LoVo (cell line): ENCODE data around the gene TEKT4.
"Not testable (repeated sequence)": the region's sequence is repeated elsewhere in the genome, so short reads cannot be mapped to it uniquely, and the experiment has no call there.

Source experiments
- DNase-seq: peaks from one replicate; pipeline ENCODE4 v3.0.0-alpha.2; 2016; ENCODE audit warnings: low spot score

Gene TEKT4

GRCh38 chr2:94875820-94876522, 4.7 kb downstream of the TEKT4 start:
- DNase-seq = no peak

- no peak for DNase-seq
These were observed 5.3 kb downstream of the TEKT4 start for GRCh38 chr2:94876523-94876863.

DNA sequence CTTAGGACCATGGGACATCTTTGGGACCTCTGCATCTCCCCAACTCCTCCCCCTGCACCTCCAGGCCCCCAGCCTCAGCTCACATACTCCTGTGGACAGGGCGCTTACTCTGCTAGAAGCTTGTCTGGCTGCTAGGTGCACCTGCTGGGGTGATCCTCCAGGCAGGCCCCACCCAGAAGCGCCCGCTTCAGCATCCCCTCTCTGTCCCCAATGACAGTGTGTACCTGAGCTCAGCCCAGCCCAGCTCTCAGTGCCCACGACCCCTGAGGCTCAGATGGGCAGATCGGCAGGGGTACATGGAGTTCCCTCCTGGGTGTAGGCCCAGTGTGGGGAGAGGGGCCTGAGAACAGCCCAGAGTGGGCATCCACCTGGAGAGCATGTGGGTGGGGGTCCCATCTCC, 5.9 kb downstream of the TEKT4 start:
- DNase-seq = no peak

GRCh38 chr2:94878575-94878974, 7.3 kb downstream of the TEKT4 start:
- DNase-seq = not testable (repeated sequence)

DNA sequence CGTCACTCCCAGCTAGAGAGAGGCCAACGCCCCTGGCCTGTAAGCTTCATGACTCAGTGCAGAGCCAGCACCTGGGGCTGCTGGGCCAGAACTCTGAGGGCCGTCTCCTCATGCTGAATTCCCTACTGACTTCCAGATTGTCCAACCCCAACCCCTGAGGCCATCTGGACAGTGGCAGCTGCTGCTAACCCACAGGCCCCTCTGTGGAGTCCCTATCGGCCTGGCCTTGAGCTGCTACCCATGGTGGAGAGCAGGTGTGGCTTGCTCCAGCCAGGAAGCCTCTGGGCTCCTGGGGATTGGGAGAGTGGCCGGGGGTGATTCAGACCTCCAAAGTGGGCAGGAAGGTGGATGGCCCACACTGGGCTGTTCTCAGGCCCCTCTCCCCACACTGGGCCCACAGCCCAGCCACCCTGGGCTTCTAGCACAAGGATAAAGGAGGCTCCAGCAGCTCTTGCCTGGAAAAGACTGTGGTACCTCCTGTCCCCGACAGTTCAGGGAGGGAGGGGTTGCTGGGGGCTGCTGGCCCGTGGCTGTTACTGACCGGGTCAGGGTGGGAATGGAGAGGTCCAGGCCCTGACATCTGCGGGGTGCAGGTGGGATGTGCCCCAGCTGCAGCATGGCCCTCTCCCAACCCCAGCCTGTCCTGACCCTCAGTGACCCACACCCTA, 8.2 kb downstream of the TEKT4 start:
- DNase-seq = no peak

- no peak for DNase-seq
These were observed 8.8 kb downstream of the TEKT4 start for GRCh38 chr2:94879982-94880377.

- no peak for DNase-seq
These were observed 9.3 kb downstream of the TEKT4 start for GRCh38 chr2:94880507-94880906.

DNA sequence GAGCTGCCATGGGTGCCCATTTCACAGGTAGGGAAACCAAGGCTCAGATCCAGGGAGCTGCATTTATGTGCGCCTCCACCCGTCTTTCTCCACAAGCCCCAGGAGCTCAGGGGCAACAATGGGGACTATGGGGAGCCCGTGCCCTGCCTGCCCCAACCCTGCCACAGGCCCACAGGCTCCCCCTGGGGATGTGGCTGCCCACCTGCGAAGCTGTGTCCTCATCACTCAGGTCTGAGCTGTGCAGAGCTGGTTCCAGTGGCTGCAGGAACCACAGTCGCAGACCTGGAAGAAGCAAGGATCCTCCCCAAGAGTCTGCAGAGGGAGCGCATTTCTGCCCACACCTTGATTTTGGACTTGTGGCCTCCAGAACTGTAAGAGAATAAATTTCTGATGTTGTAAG, 9.8 kb downstream of the TEKT4 start:
- no peak for DNase-seq

DNA sequence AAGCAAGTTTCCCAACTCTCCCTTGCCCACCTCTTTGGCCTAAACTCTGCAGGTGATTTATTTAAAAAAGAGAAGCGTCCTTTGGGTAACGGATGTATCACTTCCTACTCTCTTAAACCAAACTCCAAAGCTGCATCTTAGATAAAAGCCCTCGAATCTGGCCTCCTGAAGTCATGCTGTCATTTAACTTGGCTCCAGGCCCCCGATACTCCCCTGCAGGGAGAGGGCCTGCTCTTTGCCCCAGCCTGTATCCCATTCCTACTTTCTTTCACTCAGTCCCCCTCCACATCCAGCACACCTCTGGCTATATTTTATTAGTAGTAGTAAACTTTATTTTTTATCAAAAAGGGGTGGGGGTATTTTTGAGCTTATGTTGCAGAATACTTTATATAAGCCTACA, 19.0 kb downstream of the TEKT4 start:
- no peak for DNase-seq

DNA sequence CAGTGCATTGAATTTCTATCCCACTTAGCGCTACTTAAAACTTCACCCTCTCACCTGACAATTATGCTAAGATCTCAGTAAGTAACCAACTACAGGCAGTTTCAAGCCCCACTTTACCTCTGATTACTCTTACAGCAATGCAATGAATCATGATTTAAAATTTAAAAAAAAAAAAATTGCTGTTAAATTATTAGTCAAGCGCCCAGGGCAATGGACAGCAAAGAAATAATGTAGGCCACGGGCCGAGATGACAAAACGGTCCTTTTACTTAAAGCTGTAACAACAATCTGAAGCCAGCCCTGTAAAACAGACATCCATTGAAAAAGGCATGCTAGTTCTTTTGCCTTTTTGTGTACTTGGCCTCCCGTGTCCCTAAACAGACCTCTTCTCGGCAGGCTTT, 24.0 kb downstream of the TEKT4 start:
- not testable (repeated sequence) for DNase-seq

- DNase-seq = not testable (repeated sequence)
These were observed 35.7 kb downstream of the TEKT4 start for GRCh38 chr2:94906976-94907375.

- no peak for DNase-seq
These were observed 52.0 kb downstream of the TEKT4 start for GRCh38 chr2:94923196-94923595.

GRCh38 chr2:94924999-94925398, 53.8 kb downstream of the TEKT4 start:
- not testable (repeated sequence) for DNase-seq
